ENCODE data around the gene CENPF.
"Not testable (repeated sequence)": the region's sequence is repeated elsewhere in the genome, so short reads cannot be mapped to it uniquely, and the experiment has no call there.

Gene CENPF

GRCh38 chr1:214664651-214665433 lies 61.8 kb downstream of the CENPF start:
- no peak for DNase-seq

GRCh38 chr1:214665606-214666110 lies 62.7 kb downstream of the CENPF start:
- DNase-seq, result no peak

GRCh38 chr1:214666674-214667073 lies 63.7 kb downstream of the CENPF start:
- no peak for DNase-seq

- no peak for DNase-seq
These were observed 67.1 kb downstream of the CENPF start for GRCh38 chr1:214670098-214670497.

- not testable (repeated sequence) for DNase-seq
These were observed 70.0 kb downstream of the CENPF start for GRCh38 chr1:214673029-214673428.

- DNase-seq, result no peak
These were observed 70.6 kb downstream of the CENPF start for GRCh38 chr1:214673576-214673975.

GRCh38 chr1:214675524-214675923 lies 72.5 kb downstream of the CENPF start:
- not testable (repeated sequence) for DNase-seq

- no peak for DNase-seq
These were observed 73.8 kb downstream of the CENPF start for GRCh38 chr1:214676747-214677146.

GRCh38 chr1:214677945-214678344 lies 75.0 kb downstream of the CENPF start:
- DNase-seq, result no peak

- no peak for DNase-seq
These were observed 75.4 kb downstream of the CENPF start for GRCh38 chr1:214678386-214678785.

- DNase-seq, result no peak
These were observed 80.6 kb downstream of the CENPF start for GRCh38 chr1:214683621-214684020.

GRCh38 chr1:214685906-214686305 lies 82.9 kb downstream of the CENPF start:
- DNase-seq, result no peak

GRCh38 chr1:214686497-214686896 lies 83.5 kb downstream of the CENPF start:
- no peak for DNase-seq

GRCh38 chr1:214688891-214689290 lies 85.9 kb downstream of the CENPF start:
- no peak for DNase-seq

- DNase-seq, result no peak
These were observed 91.8 kb downstream of the CENPF start for GRCh38 chr1:214694769-214695168.

- DNase-seq, result no peak
These were observed 95.6 kb downstream of the CENPF start for GRCh38 chr1:214698559-214698958.

- no peak for DNase-seq
These were observed 97.4 kb downstream of the CENPF start for GRCh38 chr1:214700437-214700836.

- no peak for DNase-seq
These were observed 99.6 kb downstream of the CENPF start for GRCh38 chr1:214702556-214702955.

GRCh38 chr1:214707306-214708087 lies 104.5 kb downstream of the CENPF start:
- DNase-seq, result no peak

- no peak for DNase-seq
These were observed 105.4 kb downstream of the CENPF start for GRCh38 chr1:214708321-214708955.

- no peak for DNase-seq
These were observed 106.2 kb downstream of the CENPF start for GRCh38 chr1:214709241-214709640.

- no peak for DNase-seq
These were observed 109.7 kb downstream of the CENPF start for GRCh38 chr1:214712737-214713136.

All from inflammatory macrophage treated with lipopolysaccharide for 1 hour (primary cell).